ENCODE measurements around the gene DCAF5. TPM values are rescaled to one million over a fixed set of nuclear protein-coding genes. Genes with fewer than 3 reads are reported as not detected.

The DCAF5 gene, protein sequence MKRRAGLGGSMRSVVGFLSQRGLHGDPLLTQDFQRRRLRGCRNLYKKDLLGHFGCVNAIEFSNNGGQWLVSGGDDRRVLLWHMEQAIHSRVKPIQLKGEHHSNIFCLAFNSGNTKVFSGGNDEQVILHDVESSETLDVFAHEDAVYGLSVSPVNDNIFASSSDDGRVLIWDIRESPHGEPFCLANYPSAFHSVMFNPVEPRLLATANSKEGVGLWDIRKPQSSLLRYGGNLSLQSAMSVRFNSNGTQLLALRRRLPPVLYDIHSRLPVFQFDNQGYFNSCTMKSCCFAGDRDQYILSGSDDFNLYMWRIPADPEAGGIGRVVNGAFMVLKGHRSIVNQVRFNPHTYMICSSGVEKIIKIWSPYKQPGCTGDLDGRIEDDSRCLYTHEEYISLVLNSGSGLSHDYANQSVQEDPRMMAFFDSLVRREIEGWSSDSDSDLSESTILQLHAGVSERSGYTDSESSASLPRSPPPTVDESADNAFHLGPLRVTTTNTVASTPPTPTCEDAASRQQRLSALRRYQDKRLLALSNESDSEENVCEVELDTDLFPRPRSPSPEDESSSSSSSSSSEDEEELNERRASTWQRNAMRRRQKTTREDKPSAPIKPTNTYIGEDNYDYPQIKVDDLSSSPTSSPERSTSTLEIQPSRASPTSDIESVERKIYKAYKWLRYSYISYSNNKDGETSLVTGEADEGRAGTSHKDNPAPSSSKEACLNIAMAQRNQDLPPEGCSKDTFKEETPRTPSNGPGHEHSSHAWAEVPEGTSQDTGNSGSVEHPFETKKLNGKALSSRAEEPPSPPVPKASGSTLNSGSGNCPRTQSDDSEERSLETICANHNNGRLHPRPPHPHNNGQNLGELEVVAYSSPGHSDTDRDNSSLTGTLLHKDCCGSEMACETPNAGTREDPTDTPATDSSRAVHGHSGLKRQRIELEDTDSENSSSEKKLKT
- total RNA-seq: 10 to 100 TPM; 34.9 to 67.6 (median 48.1) TPM

GRCh38 chr14:69152902-69153151 is at the start of gene DCAF5:
TSS of gene DCAF5 (minus strand) at chr14:69153119. CDS start at chr14:69152978, 141 bp downstream.
- Histone ChIP-seq H3K27me3 (no peaks in the 10 kb centered on the region), H3K9me3 (no peaks in the 10 kb centered on the region), H3K4me3 (peak within 1 kb of the TSS; percentile 98), H3K4me1 (peaks cover 44% of the 10 kb centered on the region), H3K36me3 (peaks cover 6% of the 10 kb centered on the region), H3K27ac (peak within 1 kb of the TSS; percentile 94)
- DNase-seq (ENCODE audit: low spot score in 2 of 2): peak; percentile 95 to 97
- TF ChIP-seq CTCF (IDR thresholded peaks at IDR 0.05) (no peak), EP300 (IDR thresholded peaks at IDR 0.05) (no peak), POLR2A (IDR thresholded peaks at IDR 0.05) (no peak), POLR2AphosphoS5 (IDR thresholded peaks at IDR 0.05) (no peak)
- 2% methylated on average over 9 of the region's 26 CpGs for WGBS

GRCh38 chr14:69199786-69200185 is 46.9 kb upstream of the DCAF5 start:
- Histone ChIP-seq H3K4me3 (no peak overlapping the region), H3K9me3 (no peaks in the 10 kb centered on the region), H3K27ac (no peak overlapping the region), H3K27me3 (no peaks in the 10 kb centered on the region), H3K4me1 (no peaks in the 10 kb centered on the region), H3K36me3 (no peaks in the 10 kb centered on the region)
- TF ChIP-seq EP300 (IDR thresholded peaks at IDR 0.05) (no peak), POLR2AphosphoS5 (IDR thresholded peaks at IDR 0.05) (no peak), CTCF (IDR thresholded peaks at IDR 0.05) (no peak), POLR2A (IDR thresholded peaks at IDR 0.05) (no peak)
- DNase-seq (ENCODE audit: low spot score in 2 of 2): no peak
- WGBS: 92% methylated on average over 10 of the region's 10 CpGs

GRCh38 chr14:69193721-69194120 is 40.8 kb upstream of the DCAF5 start:
- DNase-seq (ENCODE audit: low spot score in 2 of 2): no peak
- H3K27ac ChIP-seq: no peak overlapping the region
- H3K9me3 ChIP-seq: no peaks in the 10 kb centered on the region
- H3K27me3 ChIP-seq: no peaks in the 10 kb centered on the region
- 89% methylated on average over 5 of the region's 5 CpGs for WGBS
- TF ChIP-seq CTCF (IDR thresholded peaks at IDR 0.05): no peak
- no peak for TF ChIP-seq POLR2A (IDR thresholded peaks at IDR 0.05)
- TF ChIP-seq EP300 (IDR thresholded peaks at IDR 0.05): no peak
- TF ChIP-seq POLR2AphosphoS5 (IDR thresholded peaks at IDR 0.05): no peak
- peaks cover 8% of the 10 kb centered on the region for H3K4me1 ChIP-seq
- H3K36me3 ChIP-seq: no peaks in the 10 kb centered on the region
- H3K4me3 ChIP-seq: no peak overlapping the region

GRCh38 chr14:69191340-69192111 is 38.6 kb upstream of the DCAF5 start, which contains the start of gene EXD2:
TSS of gene EXD2 (plus strand) at chr14:69191498. CDS start at chr14:69209471, 17,973 bp downstream.
- H3K27me3 ChIP-seq: no peaks in the 10 kb centered on the region
- H3K9me3 ChIP-seq: no peaks in the 10 kb centered on the region
- TF ChIP-seq EP300 (IDR thresholded peaks at IDR 0.05) (no peak), POLR2AphosphoS5 (IDR thresholded peaks at IDR 0.05) (peak in 2 of 3 donors; percentile 41 to 59)
- peaks cover 8% of the 10 kb centered on the region for H3K4me1 ChIP-seq
- H3K4me3 ChIP-seq: peak within 1 kb of the TSS; percentile 70
- H3K36me3 ChIP-seq: no peaks in the 10 kb centered on the region
- DNase-seq (ENCODE audit: low spot score in 2 of 2): peak; percentile 88 to 93
- H3K27ac ChIP-seq: peak within 1 kb of the TSS; percentile 81
- under 1% methylated on average over 36 of the region's 58 CpGs for WGBS

- Histone ChIP-seq H3K9me3 (no peaks in the 10 kb centered on the region), H3K27me3 (no peaks in the 10 kb centered on the region), H3K4me3 (no peak overlapping the region), H3K36me3 (no peaks in the 10 kb centered on the region), H3K4me1 (peaks cover 8% of the 10 kb centered on the region), H3K27ac (no peak overlapping the region)
- no peak for DNase-seq (ENCODE audit: low spot score in 2 of 2)
- WGBS: 74% methylated on average over 2 of the region's 2 CpGs
- TF ChIP-seq POLR2AphosphoS5 (IDR thresholded peaks at IDR 0.05) (no peak), CTCF (IDR thresholded peaks at IDR 0.05) (no peak), EP300 (IDR thresholded peaks at IDR 0.05) (no peak), POLR2A (IDR thresholded peaks at IDR 0.05) (no peak)
Observed at GRCh38 chr14:69190191-69190590, 37.3 kb upstream of the DCAF5 start.
